Activated T-cell treated with anti-CD3 and anti-CD28 coated beads, Interleukin-2, amount 50 U/mL, for 48 hours (primary cell): ENCODE results near the gene KSR2.

Source experiments
- DNase-seq, 2 experiments: peaks; one replicate each; pipeline ENCODE4 v3.0.0-alpha.2; 2020

KSR2 gene

DNA sequence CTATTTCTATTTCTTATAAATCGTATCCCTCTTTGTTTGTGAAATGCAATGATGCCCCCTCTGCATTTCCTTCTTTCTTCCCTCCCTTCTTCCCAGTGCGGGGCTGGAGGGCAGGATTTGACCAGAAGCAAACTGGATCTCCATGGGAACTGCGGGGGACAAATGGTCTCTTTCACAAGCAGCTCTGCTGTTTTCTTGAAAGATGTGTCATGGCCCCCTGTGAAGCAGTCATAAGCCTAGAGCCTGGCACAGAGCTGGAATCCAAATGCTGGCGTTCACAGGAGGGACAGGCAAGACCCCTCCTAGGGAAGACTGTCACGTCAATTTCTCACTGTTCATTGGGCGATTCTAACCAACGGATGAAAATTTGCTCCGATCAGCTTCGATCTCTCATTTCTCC lies 403.9 kb downstream of the KSR2 start:
- no peak for DNase-seq

DNA sequence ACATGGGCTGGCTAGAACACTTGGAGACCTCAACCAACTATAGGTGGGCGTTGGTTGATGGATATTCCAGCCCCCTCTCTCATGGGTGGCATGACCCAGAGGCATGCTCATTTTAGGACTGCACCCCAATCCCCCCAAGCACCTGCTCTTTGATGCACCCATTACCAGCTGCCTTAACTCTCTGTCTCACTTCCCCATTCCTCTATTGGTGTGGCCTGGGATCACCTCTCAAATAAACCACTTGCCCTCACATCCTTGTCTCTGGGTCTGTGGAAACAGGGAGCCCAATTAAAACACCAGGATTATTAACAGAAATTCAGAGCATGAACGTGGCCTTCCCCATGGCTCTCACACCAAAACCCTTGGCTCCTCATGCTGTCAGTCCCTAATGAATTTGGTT lies 405.1 kb downstream of the KSR2 start:
- DNase-seq: no peak

DNA sequence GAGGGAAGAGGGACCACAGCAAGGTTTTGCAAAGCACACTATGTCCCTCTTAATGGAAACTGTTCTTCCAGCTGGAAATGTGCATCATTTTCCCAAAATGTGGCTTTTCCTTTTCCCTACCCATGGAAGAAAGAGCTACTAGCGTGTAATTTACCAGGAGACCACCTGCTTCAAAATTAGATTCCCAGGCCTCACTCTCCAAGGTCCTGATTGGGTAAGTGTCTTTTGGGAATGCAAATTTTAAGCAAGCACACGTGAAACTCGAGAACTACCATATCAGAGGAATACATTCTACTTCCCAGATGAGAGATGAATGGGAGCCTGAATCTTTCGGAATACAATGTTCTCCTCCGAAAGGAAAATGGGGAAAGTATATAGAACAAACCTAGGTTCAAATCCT lies 405.8 kb downstream of the KSR2 start:
- no peak for DNase-seq

DNA sequence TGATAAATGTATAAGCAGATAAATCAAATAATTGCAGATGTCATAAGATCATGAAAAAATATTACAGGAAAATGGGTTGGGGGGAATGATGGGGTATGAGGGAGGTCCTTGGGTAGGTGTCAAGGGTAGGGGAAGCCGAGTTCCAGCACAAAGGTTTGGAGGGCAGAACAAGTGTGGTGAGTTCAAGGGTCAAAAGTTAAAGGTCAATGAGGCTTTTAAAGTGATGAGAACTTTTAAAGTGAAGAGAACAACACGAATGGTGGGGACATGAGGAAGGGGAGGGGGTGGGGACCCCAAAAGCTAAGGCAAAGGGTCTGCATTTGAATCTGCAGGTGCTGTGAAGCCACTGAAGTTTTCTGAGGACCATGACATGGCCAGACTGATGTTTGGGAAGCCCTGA lies 406.8 kb downstream of the KSR2 start:
- DNase-seq: no peak

DNA sequence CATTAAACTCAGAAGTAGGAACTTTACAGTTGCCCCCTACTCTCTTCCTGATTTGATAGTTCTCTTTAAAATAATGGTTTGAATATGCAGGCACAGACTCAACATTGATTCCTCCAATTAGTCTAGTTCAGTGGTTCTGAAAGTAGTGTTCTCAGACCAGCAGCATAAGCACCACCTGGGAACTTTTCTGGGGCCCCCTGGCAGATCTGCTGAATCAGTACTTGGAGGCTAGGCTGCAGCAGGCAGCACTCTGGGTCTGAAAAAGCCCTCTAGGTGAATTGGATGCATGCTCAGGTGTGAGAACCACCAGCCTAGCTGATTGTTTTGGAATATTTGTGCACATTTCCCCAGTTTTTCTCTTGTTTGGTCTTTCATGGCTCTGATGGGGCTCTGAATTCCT lies 408.8 kb downstream of the KSR2 start:
- DNase-seq: no peak

DNA sequence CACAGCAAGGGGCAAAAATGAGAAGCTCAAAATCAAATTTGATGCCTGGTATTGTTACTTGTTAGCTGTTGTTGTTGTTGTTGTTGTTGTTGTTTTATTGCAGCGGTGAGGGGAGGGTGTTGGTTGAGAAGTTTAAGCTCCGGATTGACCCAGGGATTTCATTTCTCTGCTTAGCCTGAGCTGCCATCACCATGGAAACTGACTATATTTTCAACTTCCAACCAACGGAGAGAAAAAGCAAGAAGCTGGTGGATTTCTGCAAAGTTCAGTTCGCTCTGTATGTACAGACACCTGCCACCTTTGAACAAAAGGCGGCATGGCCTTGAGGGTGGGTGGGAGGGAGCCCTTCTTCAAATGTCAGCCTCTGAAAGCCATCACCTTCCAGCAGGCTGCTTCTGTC lies 412.9 kb downstream of the KSR2 start:
- DNase-seq: no peak

DNA sequence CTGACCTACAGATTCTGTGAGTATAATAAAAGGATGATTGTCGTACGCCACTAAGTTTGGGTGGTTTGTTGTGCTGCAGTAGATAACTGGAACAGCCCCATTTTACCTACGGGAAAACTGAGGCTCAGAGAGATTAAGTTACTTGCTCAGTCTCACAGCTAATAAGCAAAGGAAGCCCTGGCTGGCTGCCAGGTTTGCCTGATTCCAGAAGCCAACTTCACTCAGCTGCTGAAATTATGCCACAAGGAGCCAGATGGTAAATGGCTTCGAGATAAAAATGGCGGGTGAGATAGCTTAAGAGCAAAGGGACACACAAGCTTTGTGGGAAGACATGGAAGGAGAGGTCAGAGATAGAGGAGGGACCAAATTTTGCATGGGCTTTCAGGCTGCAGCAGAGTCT lies 415.8 kb downstream of the KSR2 start:
- no peak for DNase-seq

DNA sequence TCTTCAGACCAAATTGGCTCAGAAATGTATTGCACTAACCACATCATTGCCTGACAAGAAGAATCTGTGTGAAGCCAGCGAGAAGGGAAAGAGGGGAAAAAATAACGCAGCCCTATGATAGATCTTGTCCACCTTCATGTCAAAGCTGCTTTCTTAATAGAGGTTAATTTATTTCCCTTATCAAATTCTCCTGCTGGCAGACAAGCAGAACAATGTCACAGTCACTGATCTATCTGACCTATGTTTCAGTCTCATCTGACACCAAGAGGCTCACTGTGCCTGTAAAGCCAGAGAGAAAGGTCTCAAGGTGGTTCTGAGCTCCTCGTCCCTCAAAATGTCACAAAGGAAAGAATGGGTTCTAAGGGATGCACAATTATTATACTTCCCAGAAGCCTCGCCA lies 417.1 kb downstream of the KSR2 start:
- DNase-seq: no peak

DNA sequence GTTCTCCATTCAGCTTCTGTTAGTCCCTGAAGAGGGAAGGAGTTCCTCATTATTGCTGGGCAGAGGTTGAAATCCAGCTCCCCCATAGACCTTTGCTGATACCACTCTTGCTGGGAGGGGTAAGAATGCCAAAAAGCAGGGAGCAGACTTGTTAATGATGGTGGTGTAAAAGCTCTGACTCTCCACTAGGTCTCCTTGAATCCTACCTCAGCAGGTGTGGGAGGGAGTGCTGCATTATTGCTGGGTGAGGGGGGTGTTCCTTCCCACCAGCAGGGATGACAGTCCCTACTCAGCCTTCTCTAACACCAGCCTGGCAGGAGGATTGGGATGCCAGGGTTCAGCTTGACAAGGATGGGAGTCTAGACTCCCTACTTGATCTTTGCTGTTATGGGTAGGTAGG lies 421.6 kb downstream of the KSR2 start:
- DNase-seq: no peak

DNA sequence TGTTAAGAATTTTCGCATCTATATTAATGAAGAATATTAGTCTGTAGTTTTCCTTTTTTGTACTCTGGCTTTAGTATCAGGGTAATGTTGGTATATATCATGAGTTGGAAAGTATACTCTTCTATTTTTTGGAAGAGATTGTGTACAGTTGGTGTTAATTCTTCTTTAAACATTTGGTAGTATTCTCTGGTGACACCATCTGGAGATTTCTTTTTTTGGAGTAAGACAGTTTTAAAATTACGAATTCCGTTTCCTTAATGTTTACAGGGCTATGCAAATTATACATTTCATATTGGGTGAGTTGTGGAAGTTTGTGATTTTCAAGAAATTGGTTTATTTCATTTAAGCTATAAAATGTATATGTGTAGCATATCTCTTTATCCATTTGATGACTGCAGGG lies 423.6 kb downstream of the KSR2 start:
- no peak for DNase-seq

DNA sequence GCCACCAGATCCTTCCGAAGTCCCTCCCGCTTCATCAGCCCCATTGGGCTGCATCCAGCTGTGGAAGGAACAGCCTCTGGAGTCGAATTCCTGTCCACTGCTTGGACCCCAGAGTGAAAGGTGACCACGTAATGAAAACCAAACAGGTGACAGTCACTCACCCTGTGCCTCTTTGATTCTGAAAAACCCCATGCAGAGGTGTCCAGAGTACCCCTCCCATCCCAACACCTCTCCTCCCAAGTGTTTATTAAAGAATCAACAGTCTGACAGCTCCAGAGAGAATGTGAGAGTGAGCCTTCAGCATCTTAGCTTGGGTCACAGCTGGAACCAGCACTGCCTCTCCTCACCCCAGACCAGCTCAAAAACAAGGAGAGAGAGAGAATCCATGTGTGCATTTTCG lies 428.8 kb downstream of the KSR2 start:
- DNase-seq: no peak

DNA sequence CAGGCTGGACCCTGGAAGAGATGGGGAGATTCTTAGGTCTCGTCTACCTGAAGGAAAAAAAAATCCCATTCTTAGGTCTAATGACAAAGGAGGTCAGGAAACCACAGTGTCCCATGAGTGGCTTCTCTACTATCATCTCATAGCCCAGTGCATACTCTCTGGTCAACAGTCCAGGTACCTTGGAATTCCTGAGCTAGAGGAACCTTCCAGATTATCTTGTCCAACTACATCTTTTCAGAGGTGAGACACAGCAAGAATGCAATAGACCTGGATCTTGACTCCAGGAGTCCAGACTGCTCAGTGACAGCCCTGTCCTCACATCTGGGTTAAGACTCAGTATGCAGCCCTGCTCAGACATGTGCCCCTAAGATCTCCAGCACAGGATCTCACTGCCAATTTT lies 429.9 kb downstream of the KSR2 start:
- DNase-seq: no peak

DNA sequence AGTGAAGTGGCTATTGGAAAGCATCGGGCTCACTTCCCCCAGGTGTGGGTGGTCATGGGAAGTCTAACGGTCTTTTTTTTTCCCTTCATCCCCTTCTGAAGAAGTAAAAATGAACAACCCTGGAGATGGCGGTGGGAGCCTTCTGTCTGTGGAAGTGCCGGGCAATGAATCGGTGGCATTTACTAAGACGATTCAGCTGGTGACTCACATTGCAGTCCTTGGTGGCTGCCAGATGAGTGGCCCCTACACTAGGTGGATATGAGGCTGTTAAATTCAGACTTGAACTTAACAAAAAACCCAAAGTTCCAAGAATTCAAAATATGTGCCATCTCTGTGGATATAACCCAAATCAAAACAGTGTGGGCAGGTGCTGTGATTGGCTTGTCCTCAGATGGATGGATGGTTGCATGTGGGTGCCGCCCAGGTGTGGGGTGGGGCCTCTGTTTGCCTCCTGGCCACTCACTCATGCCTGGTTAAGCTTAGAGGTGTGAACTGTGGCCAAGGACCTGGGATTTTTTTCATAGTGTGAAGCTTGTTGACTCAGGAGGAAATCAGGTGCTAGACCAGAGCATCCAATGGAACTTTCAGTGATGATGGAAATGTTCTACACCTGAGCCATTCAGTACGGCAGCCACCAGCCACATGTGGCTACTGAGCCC lies 430.6 kb downstream of the KSR2 start:
- no peak for DNase-seq

DNA sequence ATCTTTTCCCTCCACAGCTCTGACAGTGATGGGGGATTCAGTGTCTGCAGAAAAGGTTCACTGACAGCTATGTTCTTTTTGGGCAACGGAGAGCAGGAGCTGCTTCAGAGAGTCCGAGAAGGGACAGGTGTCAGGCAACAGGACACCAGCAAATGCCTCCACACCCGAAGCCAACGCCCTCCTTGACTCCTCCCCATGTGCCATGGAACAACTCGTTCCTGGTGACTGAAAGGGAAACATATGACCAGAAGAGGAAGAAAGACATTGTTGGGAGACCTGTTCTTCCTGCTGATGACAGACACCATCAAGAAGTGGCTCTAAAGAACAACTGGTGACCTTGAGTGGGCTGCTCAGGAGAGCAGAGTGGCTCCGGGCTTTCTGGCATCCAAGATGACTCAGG lies 435.1 kb downstream of the KSR2 start:
- no peak for DNase-seq

DNA sequence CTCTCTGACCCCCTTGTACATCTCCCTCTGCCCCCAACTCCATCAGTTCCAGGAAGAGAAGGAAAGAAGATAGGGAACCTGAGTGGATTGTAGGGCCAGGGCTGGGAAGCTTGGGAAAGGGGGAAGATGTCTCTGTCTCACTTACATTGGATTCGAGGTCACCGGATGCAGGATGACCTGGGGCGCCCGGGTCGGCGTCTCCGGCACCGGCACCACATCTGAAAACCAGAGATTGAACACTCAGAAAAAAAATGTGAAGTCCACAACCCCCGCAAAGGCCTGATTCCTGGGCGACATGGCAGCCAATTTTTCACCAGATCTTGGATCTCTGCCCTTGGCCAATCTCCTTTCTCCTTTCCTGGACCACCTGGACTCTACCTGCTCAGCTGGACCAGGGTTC lies 438.0 kb downstream of the KSR2 start:
- no peak for DNase-seq

DNA sequence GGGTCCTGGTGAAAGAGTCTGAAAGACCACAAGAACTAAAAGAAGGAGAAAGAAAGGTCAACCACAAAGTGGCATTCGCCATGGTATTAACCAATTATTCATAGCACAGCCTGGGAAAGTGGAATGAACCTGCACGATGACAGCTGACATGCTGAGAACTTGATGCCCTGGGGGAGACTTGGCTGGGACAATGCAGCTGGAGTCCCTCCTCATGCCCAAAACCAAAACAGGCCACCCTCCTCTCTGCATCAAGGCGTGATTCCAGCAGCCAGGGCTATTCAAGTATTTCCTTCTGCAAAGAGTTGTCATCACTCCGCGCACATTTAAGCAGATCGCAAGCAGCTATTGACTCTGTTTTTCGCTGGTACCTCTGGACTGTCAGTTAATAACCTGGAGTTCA lies 440.3 kb downstream of the KSR2 start:
- DNase-seq: no peak

DNA sequence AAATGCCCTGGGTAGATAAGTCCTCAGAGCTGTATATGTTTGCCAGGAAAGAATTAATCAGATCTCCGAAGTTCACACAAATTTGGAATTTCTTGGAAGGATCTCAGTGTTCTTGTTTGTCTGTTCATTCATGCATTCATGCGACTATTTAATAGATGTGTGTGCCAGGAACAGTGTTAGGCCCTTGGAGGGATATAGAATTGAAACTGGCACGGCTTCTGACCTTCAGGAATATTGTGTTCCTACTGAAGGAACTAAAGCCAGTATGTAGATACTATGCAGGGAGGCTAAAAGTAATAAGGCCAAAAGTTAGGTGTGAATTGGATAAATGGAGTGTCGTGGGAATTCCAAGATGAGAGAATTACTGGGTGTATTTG lies 441.3 kb downstream of the KSR2 start:
- no peak for DNase-seq

DNA sequence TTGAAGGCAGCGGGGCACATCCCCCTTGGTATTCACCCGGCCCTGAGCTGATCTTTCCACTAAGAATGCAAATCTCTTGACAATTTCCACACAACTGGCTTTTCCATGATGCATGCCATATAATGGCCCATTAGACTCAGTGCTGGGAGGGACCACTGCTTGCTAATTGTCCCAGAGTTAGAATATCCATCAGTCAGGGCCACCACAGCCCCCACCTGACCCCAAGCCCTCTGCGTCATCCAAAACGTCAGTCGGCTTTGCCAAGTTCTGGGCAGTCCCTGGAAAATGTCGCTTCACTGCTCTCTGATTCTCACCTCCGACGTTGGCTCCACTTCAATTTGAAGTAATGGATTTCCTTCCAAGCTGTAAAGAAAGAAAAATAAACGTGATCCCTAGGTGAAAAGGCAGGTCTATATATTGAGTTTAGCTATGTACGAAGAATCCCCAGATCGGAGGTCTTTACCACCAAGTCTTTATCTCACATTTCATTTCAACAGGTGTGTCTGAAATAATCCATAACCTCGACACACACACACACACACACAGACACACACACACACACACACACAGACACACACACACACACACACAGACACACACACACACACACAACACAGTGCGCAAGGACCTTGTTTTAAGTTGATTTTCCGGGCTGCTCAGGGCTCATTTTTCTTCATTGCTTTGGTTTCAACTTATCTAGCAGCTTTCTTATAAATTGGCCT lies 441.9 kb downstream of the KSR2 start:
- no peak for DNase-seq

DNA sequence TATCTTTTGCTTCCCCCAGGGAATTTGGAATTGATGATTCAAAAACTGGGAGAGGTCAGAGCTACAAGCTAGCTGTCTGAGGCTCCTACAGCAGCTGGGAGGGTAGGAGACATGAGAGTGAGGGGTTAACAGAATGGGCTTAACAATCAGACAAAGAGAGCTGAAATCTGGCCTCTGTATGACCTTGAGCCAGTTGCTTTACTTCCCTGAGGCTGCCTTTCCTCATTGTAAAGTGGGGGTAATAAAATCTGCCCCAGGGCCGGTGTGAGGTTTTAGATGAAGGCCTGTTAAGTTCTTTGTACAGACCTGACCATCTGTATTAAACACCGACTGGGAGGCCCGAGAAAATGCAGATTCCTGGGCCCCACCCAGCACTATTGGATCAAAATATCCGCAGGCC lies 443.0 kb downstream of the KSR2 start:
- DNase-seq: no peak

DNA sequence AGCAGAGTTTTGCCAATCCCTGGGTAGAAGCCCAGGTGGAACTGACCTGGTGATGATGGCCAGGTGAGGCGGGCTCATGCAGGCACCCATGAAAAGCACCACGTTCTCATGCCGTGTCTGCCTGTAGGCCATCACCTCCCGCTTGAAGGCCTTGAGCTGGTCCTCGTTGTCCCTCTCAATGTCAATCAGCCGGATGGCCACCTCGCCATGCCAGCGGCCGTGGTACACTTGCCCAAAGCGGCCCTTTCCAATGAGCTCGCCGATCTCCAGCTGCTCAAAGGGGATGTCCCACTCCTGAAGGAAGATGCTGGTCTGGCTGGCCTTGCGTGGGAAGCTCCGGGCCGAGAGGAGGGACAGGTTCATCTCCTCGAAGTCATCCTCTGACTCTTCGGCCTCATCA lies 444.0 kb downstream of the KSR2 start:
- DNase-seq: no peak

DNA sequence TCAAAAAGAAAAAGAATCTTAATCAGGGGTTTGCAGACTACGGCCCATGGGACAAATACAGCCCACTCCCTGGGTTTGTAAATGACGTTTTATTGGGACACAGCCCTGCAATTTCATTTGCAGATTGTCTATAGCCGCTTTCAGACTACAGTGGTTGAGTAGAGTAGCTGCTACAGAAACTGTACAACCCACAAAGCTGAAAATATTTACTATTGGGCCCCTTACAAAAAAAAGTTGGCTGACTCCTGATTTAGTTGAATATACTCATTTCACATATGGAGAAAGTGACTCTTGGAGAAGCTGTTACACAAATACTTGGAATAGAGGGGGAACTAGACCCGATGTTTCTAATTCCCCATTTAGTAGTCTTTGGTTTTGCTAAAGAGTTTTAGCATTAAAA lies 444.8 kb downstream of the KSR2 start:
- no peak for DNase-seq

DNA sequence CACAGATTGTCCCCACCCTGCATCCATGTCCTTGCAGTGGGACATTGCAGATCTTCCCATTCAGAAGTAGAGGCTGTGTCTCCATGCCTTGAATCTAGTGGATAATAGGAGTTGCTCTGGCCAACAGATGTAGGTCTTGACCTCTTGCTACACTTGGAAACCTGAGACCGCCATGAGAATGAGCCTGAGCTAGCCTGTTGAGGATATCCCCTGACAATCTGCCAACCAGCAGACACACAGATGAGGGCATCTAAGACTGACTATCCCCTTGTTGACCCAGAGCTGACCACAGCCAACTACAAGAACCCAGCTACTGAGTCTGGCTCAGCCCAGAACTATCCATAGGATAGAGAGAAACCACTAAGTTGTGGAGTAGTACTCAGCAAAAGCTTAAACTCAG lies 446.2 kb downstream of the KSR2 start:
- DNase-seq: no peak

DNA sequence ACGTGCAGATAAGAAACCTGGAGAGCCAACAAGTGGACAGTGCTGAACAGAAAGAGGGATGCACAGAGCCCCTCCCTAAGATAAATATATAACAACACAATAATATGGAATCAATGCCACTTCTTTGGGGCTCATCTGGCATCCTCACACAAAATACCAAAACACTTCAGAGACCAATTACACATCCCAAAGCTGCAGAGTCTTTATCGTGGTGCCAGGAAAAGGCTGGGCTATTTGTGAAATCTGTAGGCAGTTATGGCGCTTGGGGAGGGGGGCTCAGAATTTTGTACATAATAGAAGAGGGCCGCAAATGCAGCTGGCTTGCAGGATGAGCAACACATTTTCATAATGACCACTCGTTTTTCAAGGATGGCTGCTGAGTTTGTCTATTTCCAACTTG lies 446.9 kb downstream of the KSR2 start:
- DNase-seq: no peak

DNA sequence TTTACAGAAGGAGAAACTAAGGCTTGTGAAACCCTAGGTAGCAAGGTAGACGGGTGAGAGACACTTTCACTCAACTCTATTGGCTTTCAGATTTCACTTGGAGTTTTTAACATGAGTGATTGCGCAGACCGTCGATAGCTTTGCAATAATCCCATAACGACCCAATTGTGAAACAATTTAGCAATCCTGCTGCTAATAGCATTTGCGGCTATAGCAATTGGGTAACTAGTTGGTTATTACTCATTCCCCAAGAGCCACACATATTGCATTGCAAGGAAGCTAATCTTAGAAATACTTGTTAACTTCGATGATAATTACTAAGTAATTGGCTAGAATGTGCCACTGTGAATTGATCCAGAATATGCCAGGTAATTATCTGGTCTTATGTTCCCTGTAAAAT lies 447.4 kb downstream of the KSR2 start:
- DNase-seq: no peak

DNA sequence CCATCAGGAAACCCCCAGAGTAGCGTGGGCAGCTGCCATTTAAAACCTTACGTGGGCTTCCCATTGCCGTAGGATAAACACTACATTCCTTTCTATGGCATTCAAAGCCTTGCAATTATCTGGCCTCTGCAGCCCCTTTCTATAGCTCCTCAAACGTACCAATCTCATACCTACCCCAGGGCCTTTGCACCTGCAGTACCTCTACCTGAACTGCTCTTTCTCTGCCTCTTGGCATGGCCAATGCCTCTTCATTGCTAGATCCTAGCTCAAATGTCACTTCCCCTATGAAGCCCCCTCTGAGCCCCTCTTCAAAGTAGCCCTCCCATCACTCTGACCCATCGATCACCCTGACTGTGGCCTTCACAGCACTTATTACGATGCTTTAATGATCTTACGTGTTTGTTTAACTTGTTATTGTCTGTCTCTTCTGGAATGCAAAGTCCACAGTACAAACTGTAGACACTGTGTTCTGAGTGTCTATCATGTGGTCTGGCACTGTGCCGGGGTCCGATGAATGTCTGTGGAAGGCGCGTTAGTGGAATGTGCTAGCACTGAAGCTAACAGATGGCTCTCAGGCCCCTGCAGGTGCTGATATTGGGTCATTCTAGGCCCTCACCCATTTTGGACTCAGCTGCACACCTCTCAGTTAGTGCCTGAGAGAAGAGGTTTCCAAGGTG lies 450.1 kb downstream of the KSR2 start:
- DNase-seq: no peak
